HepG2 (cell line): Measurements from ENCODE around the gene AGAP3. TPM values are rescaled to one million over a fixed set of nuclear protein-coding genes. Genes with fewer than 3 reads are reported as not detected.

Experiments
- ATF5 ChIP-seq: sonication (generic); formaldehyde crosslinking; IDR thresholded peaks from 2 replicates; pipeline ENCODE4 v1.4.0; 2020; ENCODE audit warnings: mild to moderate bottlenecking, low read depth, missing genetic modification reagents
- BRCA1 ChIP-seq: sonication (generic); formaldehyde crosslinking; IDR thresholded peaks from 2 replicates; pipeline ENCODE4 v1.4.0; 2020; ENCODE audit warnings: missing genetic modification reagents
- ELK4 ChIP-seq: sonication (generic); formaldehyde crosslinking; IDR thresholded peaks from 2 replicates; pipeline ENCODE4 v1.9.0; 2021; ENCODE audit warnings: missing genetic modification reagents, borderline replicate concordance
- FOXP1 ChIP-seq, 2 experiments: fragments of 450-650 bp in 1 of 2; IDR thresholded peaks; 2 replicates each; pipeline ENCODE4 v1.6.1; 2017 to 2018; ENCODE audit warnings: antibody characterized with exemption in 1 of 2
- HOXA5 ChIP-seq: sonication (generic); formaldehyde crosslinking; IDR thresholded peaks from 2 replicates; pipeline ENCODE4 v1.4.0; 2020; ENCODE audit warnings: missing genetic modification reagents
- KLF9 ChIP-seq: IDR thresholded peaks from 2 replicates; pipeline ENCODE4 v1.6.1; 2016; ENCODE audit warnings: low read depth
- NFYB ChIP-seq: sonication (generic); formaldehyde crosslinking; IDR thresholded peaks from 2 replicates; pipeline ENCODE4 v1.4.0; 2020; ENCODE audit warnings: missing genetic modification reagents
- NR0B2 ChIP-seq: sonication (generic); formaldehyde crosslinking; IDR thresholded peaks from 2 replicates; pipeline ENCODE4 v1.4.0; 2020; ENCODE audit warnings: mild to moderate bottlenecking, missing genetic modification reagents
- NR2C2 ChIP-seq: sonication (generic); formaldehyde crosslinking; IDR thresholded peaks from 2 replicates; pipeline ENCODE4 v1.4.0; 2020; ENCODE audit warnings: missing genetic modification reagents, mild to moderate bottlenecking, moderate library complexity, borderline replicate concordance
- POGK ChIP-seq: sonication (generic); formaldehyde crosslinking; conservative IDR thresholded peaks from 2 replicates; pipeline ENCODE4 v1.8.0; 2022; ENCODE audit warnings: mild to moderate bottlenecking, moderate library complexity, missing genetic modification reagents
- TARDBP ChIP-seq: sonication (generic); formaldehyde crosslinking; IDR thresholded peaks from 2 replicates; pipeline ENCODE4 v1.8.0; 2022; ENCODE audit warnings: mild to moderate bottlenecking, missing genetic modification reagents
- TCF7 ChIP-seq: sonication (generic); IDR thresholded peaks from 2 replicates; pipeline ENCODE4 v1.6.1; 2016; ENCODE audit warnings: antibody characterized with exemption, low read depth
- TIGD3 ChIP-seq: sonication (generic); formaldehyde crosslinking; IDR thresholded peaks from 2 replicates; pipeline ENCODE4 v1.5.1; 2020; ENCODE audit warnings: mild to moderate bottlenecking, missing genetic modification reagents, borderline replicate concordance
- ZBED4 ChIP-seq: sonication (generic); formaldehyde crosslinking; IDR thresholded peaks from 2 replicates; pipeline ENCODE4 v1.4.0; 2020; ENCODE audit warnings: missing genetic modification reagents, borderline replicate concordance
- ZNF619 ChIP-seq: sonication (generic); formaldehyde crosslinking; IDR thresholded peaks from 2 replicates; pipeline ENCODE4 v1.4.0; 2020; ENCODE audit warnings: mild to moderate bottlenecking, missing genetic modification reagents
- polyA plus RNA-seq, 8 experiments: library from polyadenylated mRNA; depleted of rRNA in 3 of 8; stranded (reverse) in 7 of 8; unstranded in 1 of 8; fragments of >200 nt; fragmentation: Illumina TruSeq in 4 of 8; extraction: Trizol in 4 of 8; gene quantifications; 2 replicates each; pipeline versions ENCODE4 v1.2.1 to v1.2.3, GENCODE V29; 2011 to 2016; ENCODE audit warnings: low read depth in 4 of 8, missing spikeins in 1 of 8, mixed read lengths in 1 of 8; ENCODE audit not compliant: insufficient read depth in 1 of 8
- total RNA-seq, 5 experiments: library from RNA; depleted of rRNA; stranded (reverse); fragments of >200 nt; fragmentation: Illumina TruSeq; extraction: Trizol; gene quantifications; 2 replicates each; pipeline ENCODE4 v1.2.3, GENCODE V29; 2016; ENCODE audit warnings: low read depth in 1 of 5
- TF ChIP-seq, protein P1 (sequence below): sonication (generic); formaldehyde crosslinking; IDR thresholded peaks from 2 replicates; pipeline ENCODE4 v1.8.0; 2022; ENCODE audit warnings: low read depth, missing genetic modification reagents
- TF ChIP-seq, protein P2 (sequence below): sonication (generic); formaldehyde crosslinking; IDR thresholded peaks from 2 replicates; pipeline ENCODE4 v1.4.0; 2020; ENCODE audit warnings: mild to moderate bottlenecking, missing genetic modification reagents

AGAP3 gene
- total and polyA plus RNA-seq, 2 of the 13 experiments (the other 11 are each of a cell fraction or from before 2014, with no cell fraction given), result 31.3 to 61.4 TPM

GRCh38 chr7:151083071-151083823 is 3.0 kb upstream of the AGAP3 start, which contains the start of gene TMUB1 (continued):
- TF ChIP-seq HOXA5 (CRISPR knock-in tag) (0 out of 2 replicates have a peak, but pooled peaks have one; percentile 40), ATF5 (CRISPR knock-in tag) (no peak), ELK4 (CRISPR knock-in tag) (no peak), TARDBP (CRISPR knock-in tag) (no peak), NFYB (no peak), KLF9 (CRISPR knock-in tag) (no peak), POGK (CRISPR knock-in tag) (no peak), NR0B2 (no peak; the same call in 1 of the 2 replicates), FOXP1 (IDR thresholded peaks at IDR 0.05) (no peak), FOXP1 (CRISPR knock-in tag; IDR thresholded peaks at IDR 0.05) (no peak), TIGD3 (no peak), NR2C2 (peak; percentile 85), BRCA1 (CRISPR knock-in tag) (0 out of 2 replicates have a peak, but pooled peaks have one; percentile 54), ZBED4 (CRISPR knock-in tag) (no peak), TCF7 (no peak), ZNF619 (CRISPR knock-in tag) (no peak)
- TF ChIP-seq, protein P1, sequence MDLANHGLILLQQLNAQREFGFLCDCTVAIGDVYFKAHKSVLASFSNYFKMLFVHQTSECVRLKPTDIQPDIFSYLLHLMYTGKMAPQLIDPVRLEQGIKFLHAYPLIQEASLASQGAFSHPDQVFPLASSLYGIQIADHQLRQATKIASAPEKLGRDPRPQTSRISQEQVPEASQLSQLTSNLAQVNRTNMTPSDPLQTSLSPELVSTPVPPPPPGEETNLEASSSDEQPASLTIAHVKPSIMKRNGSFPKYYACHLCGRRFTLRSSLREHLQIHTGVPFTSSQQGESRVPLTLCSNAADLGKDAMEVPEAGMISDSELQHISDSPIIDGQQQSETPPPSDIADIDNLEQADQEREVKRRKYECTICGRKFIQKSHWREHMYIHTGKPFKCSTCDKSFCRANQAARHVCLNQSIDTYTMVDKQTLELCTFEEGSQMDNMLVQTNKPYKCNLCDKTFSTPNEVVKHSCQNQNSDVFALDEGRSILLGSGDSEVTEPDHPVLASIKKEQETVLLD (CRISPR knock-in tag), result peak; percentile 92
- TF ChIP-seq, protein P2, sequence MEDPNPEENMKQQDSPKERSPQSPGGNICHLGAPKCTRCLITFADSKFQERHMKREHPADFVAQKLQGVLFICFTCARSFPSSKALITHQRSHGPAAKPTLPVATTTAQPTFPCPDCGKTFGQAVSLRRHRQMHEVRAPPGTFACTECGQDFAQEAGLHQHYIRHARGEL (CRISPR knock-in tag), result no peak
